ENCODE data around the gene RAB7A. TPM values are rescaled to one million over a fixed set of nuclear protein-coding genes. Genes with fewer than 3 reads are reported as not detected.

RAB7A gene
- total RNA-seq, 4 donors from 2014 or later, result 89.2 to 128 (median 114) TPM

GRCh38 chr3:128753715-128754114, 27.7 kb downstream of the RAB7A start:
- no peaks in the 10 kb centered on the region for H3K27me3 ChIP-seq
- H3K36me3 ChIP-seq, result peaks cover 0 to 9% (median 0%) of the 10 kb centered on the region in 3 donors
- H3K27ac ChIP-seq, result no peak overlapping the region
- WGBS, 2 donors, result 87 to 92% methylated on average over 1 of the region's 1 CpG
- TF ChIP-seq EP300 (IDR thresholded peaks at IDR 0.05), result no peak
- no peak overlapping the region for H3K4me3 ChIP-seq
- no peak for DNase-seq (ENCODE audit: low spot score in 2 of 2)
- H3K4me1 ChIP-seq, result peaks cover 0 to 62% (median 4%) of the 10 kb centered on the region in 4 donors
- H3K9me3 ChIP-seq, result no peaks in the 10 kb centered on the region

GRCh38 chr3:128760042-128760441, 34.1 kb downstream of the RAB7A start:
- Histone ChIP-seq H3K4me1 (peaks cover 0 to 49% (median 21%) of the 10 kb centered on the region in 4 donors), H3K36me3 (peaks cover 0 to 12% (median 0%) of the 10 kb centered on the region in 3 donors), H3K9me3 (no peaks in the 10 kb centered on the region), H3K27me3 (no peaks in the 10 kb centered on the region), H3K27ac (peak overlapping the region in 1 of 4 donors; percentile 54), H3K4me3 (no peak overlapping the region)
- DNase-seq (ENCODE audit: low spot score in 2 of 2), result no peak
- TF ChIP-seq CTCF (IDR thresholded peaks at IDR 0.05) (no peak), POLR2A (IDR thresholded peaks at IDR 0.05) (no peak), EP300 (IDR thresholded peaks at IDR 0.05) (no peak)
- 84 to 94% methylated on average over 3 to 5 of the region's 5 CpGs for WGBS, 2 donors

- no peaks in the 10 kb centered on the region for H3K9me3 ChIP-seq
- WGBS, 2 donors, result 69 to 71% methylated on average over 3 of the region's 3 CpGs
- no peak overlapping the region for H3K27ac ChIP-seq
- H3K4me1 ChIP-seq, result peaks cover 0 to 50% (median 21%) of the 10 kb centered on the region in 4 donors
- DNase-seq (ENCODE audit: low spot score in 2 of 2), result no peak
- TF ChIP-seq POLR2A (IDR thresholded peaks at IDR 0.05) (no peak), EP300 (IDR thresholded peaks at IDR 0.05) (no peak), CTCF (IDR thresholded peaks at IDR 0.05) (no peak)
- H3K27me3 ChIP-seq, result no peaks in the 10 kb centered on the region
- H3K36me3 ChIP-seq, result peaks cover 0 to 15% (median 0%) of the 10 kb centered on the region in 3 donors
- no peak overlapping the region for H3K4me3 ChIP-seq
Measured at GRCh38 chr3:128760881-128761280, 34.9 kb downstream of the RAB7A start.

- H3K4me3 ChIP-seq, result no peak overlapping the region
- peaks cover 0 to 55% (median 21%) of the 10 kb centered on the region in 4 donors for H3K4me1 ChIP-seq
- TF ChIP-seq CTCF (IDR thresholded peaks at IDR 0.05) (no peak), EP300 (IDR thresholded peaks at IDR 0.05) (no peak), POLR2A (IDR thresholded peaks at IDR 0.05) (no peak)
- no peak for DNase-seq (ENCODE audit: low spot score in 2 of 2)
- peaks cover 0 to 15% (median 0%) of the 10 kb centered on the region in 3 donors for H3K36me3 ChIP-seq
- no peaks in the 10 kb centered on the region for H3K27me3 ChIP-seq
- no peak overlapping the region for H3K27ac ChIP-seq
- no peaks in the 10 kb centered on the region for H3K9me3 ChIP-seq
Measured at GRCh38 chr3:128761392-128761791, 35.4 kb downstream of the RAB7A start.

- WGBS, 2 donors, result 89 to 90% methylated on average over 5 of the region's 5 CpGs
Measured at GRCh38 chr3:128763967-128764366, 38.0 kb downstream of the RAB7A start.

More at GRCh38 chr3:128763967-128764366, 38.0 kb downstream of the RAB7A start:
- peaks cover 0 to 15% (median 0%) of the 10 kb centered on the region in 3 donors for H3K36me3 ChIP-seq
- H3K4me3 ChIP-seq, result no peak overlapping the region
- H3K4me1 ChIP-seq, result peaks cover 0 to 63% (median 30%) of the 10 kb centered on the region in 4 donors
- no peaks in the 10 kb centered on the region for H3K9me3 ChIP-seq
- no peak for DNase-seq (ENCODE audit: low spot score in 2 of 2)
- no peaks in the 10 kb centered on the region for H3K27me3 ChIP-seq
- H3K27ac ChIP-seq, result no peak overlapping the region
- TF ChIP-seq EP300 (IDR thresholded peaks at IDR 0.05) (no peak), CTCF (IDR thresholded peaks at IDR 0.05) (no peak), POLR2A (IDR thresholded peaks at IDR 0.05) (no peak)
